ENCODE measurements around the gene OSGIN1.

DNA sequence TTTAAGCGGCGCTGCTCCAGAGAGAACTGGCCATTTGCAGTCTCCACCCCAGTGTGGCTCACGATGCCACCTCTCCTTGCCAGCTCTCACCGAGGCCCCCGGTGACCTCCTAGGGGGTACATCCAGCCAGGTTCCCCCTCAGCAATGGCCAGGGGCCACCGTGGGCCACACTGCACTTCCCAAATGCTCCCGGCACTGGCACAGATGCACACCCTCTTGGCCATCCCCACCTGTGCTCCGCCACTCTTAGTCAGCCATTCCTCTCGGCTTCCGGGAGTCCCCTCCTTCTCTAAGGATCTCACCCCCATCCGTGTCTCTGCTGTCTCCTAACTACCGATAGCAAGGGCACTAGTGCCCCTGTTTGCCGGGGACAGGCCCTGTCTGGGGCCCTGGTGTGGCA is 28.4 kb upstream of the OSGIN1 start:
- TF ChIP-seq, protein P1, sequence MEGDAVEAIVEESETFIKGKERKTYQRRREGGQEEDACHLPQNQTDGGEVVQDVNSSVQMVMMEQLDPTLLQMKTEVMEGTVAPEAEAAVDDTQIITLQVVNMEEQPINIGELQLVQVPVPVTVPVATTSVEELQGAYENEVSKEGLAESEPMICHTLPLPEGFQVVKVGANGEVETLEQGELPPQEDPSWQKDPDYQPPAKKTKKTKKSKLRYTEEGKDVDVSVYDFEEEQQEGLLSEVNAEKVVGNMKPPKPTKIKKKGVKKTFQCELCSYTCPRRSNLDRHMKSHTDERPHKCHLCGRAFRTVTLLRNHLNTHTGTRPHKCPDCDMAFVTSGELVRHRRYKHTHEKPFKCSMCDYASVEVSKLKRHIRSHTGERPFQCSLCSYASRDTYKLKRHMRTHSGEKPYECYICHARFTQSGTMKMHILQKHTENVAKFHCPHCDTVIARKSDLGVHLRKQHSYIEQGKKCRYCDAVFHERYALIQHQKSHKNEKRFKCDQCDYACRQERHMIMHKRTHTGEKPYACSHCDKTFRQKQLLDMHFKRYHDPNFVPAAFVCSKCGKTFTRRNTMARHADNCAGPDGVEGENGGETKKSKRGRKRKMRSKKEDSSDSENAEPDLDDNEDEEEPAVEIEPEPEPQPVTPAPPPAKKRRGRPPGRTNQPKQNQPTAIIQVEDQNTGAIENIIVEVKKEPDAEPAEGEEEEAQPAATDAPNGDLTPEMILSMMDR (IDR thresholded peaks at IDR 0.05) = no peak
- TF ChIP-seq POLR2A (IDR thresholded peaks at IDR 0.05) = no peak
- no peak for TF ChIP-seq POLR2AphosphoS5 (IDR thresholded peaks at IDR 0.05)
- TF ChIP-seq EP300 (IDR thresholded peaks at IDR 0.05) = no peak
